Activated T-cell treated with anti-CD3 and anti-CD28 coated beads, Interleukin-2, amount 50 U/mL, for 72 hours (primary cell): ENCODE data around the gene FGD3. TPM values are rescaled to one million over a fixed set of nuclear protein-coding genes. Genes with fewer than 3 reads are reported as not detected.
A peak's percentile ranks its signal among the peaks of the same experiment; 100 is the strongest.

Experiments used
- ATAC-seq, 2 donors: fragments of 150-1000 bp; cut with Tn5 transposase; replicated peaks in 1 of 2; 2 replicates each; pipeline ENCODE4 v1.10.0; 2021; ENCODE audit warnings: moderate library complexity in 2 of 2, mild to moderate bottlenecking in 1 of 2
- DNase-seq, 2 donors: peaks; one replicate each; pipeline ENCODE4 v3.0.0; 2021 to 2022; ENCODE audit warnings: mixed read lengths in 1 of 2
- H3K27ac Mint-ChIP-seq: one replicate; pipeline ENCODE4 v1.8.0; 2022; ENCODE audit warnings: mild to moderate bottlenecking, moderate library complexity, mixed read lengths
- H3K27me3 Mint-ChIP-seq: one replicate; pipeline ENCODE4 v1.8.0; 2022; ENCODE audit warnings: low read depth, mixed read lengths
- H3K36me3 Mint-ChIP-seq, 2 donors: one replicate each; pipeline ENCODE4 v1.8.0; 2022; ENCODE audit warnings: mixed read lengths in 2 of 2, mild to moderate bottlenecking in 1 of 2; ENCODE audit not compliant: insufficient read depth in 2 of 2
- H3K4me1 Mint-ChIP-seq: one replicate; pipeline ENCODE4 v1.8.0; 2022; ENCODE audit warnings: low read depth, mixed read lengths
- H3K4me3 Mint-ChIP-seq, 2 donors: one replicate each; pipeline ENCODE4 v1.8.0; 2022; ENCODE audit warnings: mild to moderate bottlenecking in 2 of 2, mixed read lengths in 2 of 2, moderate library complexity in 2 of 2
- H3K9me3 Mint-ChIP-seq, 2 donors: one replicate each; pipeline ENCODE4 v1.8.0; 2022; ENCODE audit warnings: mixed read lengths in 2 of 2
- total RNA-seq, 2 donors: library from RNA; stranded (reverse); gene quantifications; one replicate each; pipeline ENCODE4 v1.2.3, GENCODE V29; 2022

FGD3 gene
- total RNA-seq, 2 donors from 2014 or later, result 66.2 to 72.9 TPM

GRCh38 chr9:92962846-92963245 lies 15.5 kb downstream of the FGD3 start:
- Mint-ChIP-seq H3K9me3 (peaks cover 1 to 11% of the 10 kb centered on the region in 2 donors), H3K27me3 (no peaks in the 10 kb centered on the region), H3K36me3 (peaks cover 26 to 28% of the 10 kb centered on the region in 2 donors), H3K27ac (no peak overlapping the region), H3K4me1 (peaks cover 54% of the 10 kb centered on the region), H3K4me3 (peak overlapping the region in 1 of 2 donors; percentile 54)
- DNase-seq, result no peak
- no peak for ATAC-seq

GRCh38 chr9:92963831-92964606 lies 16.7 kb downstream of the FGD3 start:
- Mint-ChIP-seq H3K27ac (peak overlapping the region; percentile 91), H3K36me3 (peaks cover 26 to 28% of the 10 kb centered on the region in 2 donors), H3K4me1 (peaks cover 60% of the 10 kb centered on the region)

GRCh38 chr9:92964607-92965060 lies 17.3 kb downstream of the FGD3 start:
- Mint-ChIP-seq H3K27me3 (no peaks in the 10 kb centered on the region), H3K27ac (peak overlapping the region; percentile 91), H3K4me1 (peaks cover 66% of the 10 kb centered on the region), H3K4me3 (peak overlapping the region; percentile 88 to 93), H3K36me3 (peaks cover 26 to 28% of the 10 kb centered on the region in 2 donors), H3K9me3 (peaks cover 1 to 11% of the 10 kb centered on the region in 2 donors)
- ATAC-seq, result peak in 1 of 2 donors; percentile 0
- DNase-seq, result no peak

More at GRCh38 chr9:92963831-92964606, 16.7 kb downstream of the FGD3 start:
- peaks cover 1 to 11% of the 10 kb centered on the region in 2 donors for H3K9me3 Mint-ChIP-seq
- peak; percentile 77 to 79 for DNase-seq
- H3K4me3 Mint-ChIP-seq, result peak overlapping the region; percentile 88 to 93
- H3K27me3 Mint-ChIP-seq, result no peaks in the 10 kb centered on the region
- peak; percentile 68 to 74 for ATAC-seq

- Mint-ChIP-seq H3K4me3 (peak overlapping the region; percentile 88 to 93), H3K36me3 (peaks cover 23 to 26% of the 10 kb centered on the region in 2 donors), H3K4me1 (peaks cover 66% of the 10 kb centered on the region), H3K27ac (peak overlapping the region; percentile 91), H3K9me3 (peaks cover 1 to 8% of the 10 kb centered on the region in 2 donors), H3K27me3 (no peaks in the 10 kb centered on the region)
- DNase-seq, result peak; percentile 58
- peak; percentile 19 to 37 for ATAC-seq
Observed at GRCh38 chr9:92965061-92965758, 17.9 kb downstream of the FGD3 start.

- Mint-ChIP-seq H3K9me3 (peaks cover 1 to 8% of the 10 kb centered on the region in 2 donors), H3K4me3 (peak overlapping the region; percentile 88 to 93), H3K4me1 (peaks cover 73% of the 10 kb centered on the region), H3K27me3 (no peaks in the 10 kb centered on the region), H3K36me3 (peaks cover 22 to 26% of the 10 kb centered on the region in 2 donors), H3K27ac (peak overlapping the region; percentile 91)
- ATAC-seq (no peak), DNase-seq (no peak)
Observed at GRCh38 chr9:92965759-92966517, 18.6 kb downstream of the FGD3 start.

GRCh38 chr9:92966518-92966800 lies 19.1 kb downstream of the FGD3 start:
- peaks cover 77% of the 10 kb centered on the region for H3K4me1 Mint-ChIP-seq
- peak overlapping the region; percentile 88 to 93 for H3K4me3 Mint-ChIP-seq
- no peaks in the 10 kb centered on the region for H3K27me3 Mint-ChIP-seq
- DNase-seq, result no peak
- peaks cover 22 to 24% of the 10 kb centered on the region in 2 donors for H3K36me3 Mint-ChIP-seq
- ATAC-seq, result no peak
- H3K27ac Mint-ChIP-seq, result no peak overlapping the region
- H3K9me3 Mint-ChIP-seq, result peaks cover under 1 to 7% of the 10 kb centered on the region in 2 donors

- peak overlapping the region; percentile 88 to 93 for H3K4me3 Mint-ChIP-seq
- peaks cover 15 to 17% of the 10 kb centered on the region in 2 donors for H3K36me3 Mint-ChIP-seq
- DNase-seq (peak; percentile 43 to 45), ATAC-seq (peak in 1 of 2 donors; percentile 8)
- peaks cover 79% of the 10 kb centered on the region for H3K4me1 Mint-ChIP-seq
- H3K27ac Mint-ChIP-seq, result peak overlapping the region; percentile 95
- H3K9me3 Mint-ChIP-seq, result no peaks in the 10 kb centered on the region
- no peaks in the 10 kb centered on the region for H3K27me3 Mint-ChIP-seq
Observed at GRCh38 chr9:92968081-92968480, 20.8 kb downstream of the FGD3 start.

GRCh38 chr9:92969516-92970466 lies 22.5 kb downstream of the FGD3 start:
- H3K36me3 Mint-ChIP-seq, result peaks cover 10 to 14% of the 10 kb centered on the region in 2 donors
- DNase-seq (no peak), ATAC-seq (no peak)
- no peaks in the 10 kb centered on the region for H3K9me3 Mint-ChIP-seq
- H3K4me1 Mint-ChIP-seq, result peaks cover 89% of the 10 kb centered on the region
- no peaks in the 10 kb centered on the region for H3K27me3 Mint-ChIP-seq
- peak overlapping the region; percentile 88 to 93 for H3K4me3 Mint-ChIP-seq
- H3K27ac Mint-ChIP-seq, result peak overlapping the region; percentile 95

- ATAC-seq (peak in 1 of 2 donors; percentile 34), DNase-seq (no peak)
- peak overlapping the region; percentile 95 for H3K27ac Mint-ChIP-seq
- no peaks in the 10 kb centered on the region for H3K27me3 Mint-ChIP-seq
- peaks cover 91% of the 10 kb centered on the region for H3K4me1 Mint-ChIP-seq
- H3K9me3 Mint-ChIP-seq, result no peaks in the 10 kb centered on the region
- H3K36me3 Mint-ChIP-seq, result peaks cover 5 to 15% of the 10 kb centered on the region in 2 donors
- H3K4me3 Mint-ChIP-seq, result peak overlapping the region; percentile 88 to 93
Observed at GRCh38 chr9:92970467-92970923, 23.2 kb downstream of the FGD3 start.

- Mint-ChIP-seq H3K4me3 (peak overlapping the region; percentile 73 to 93), H3K9me3 (no peaks in the 10 kb centered on the region), H3K27ac (peak overlapping the region; percentile 76), H3K36me3 (peaks cover 3 to 15% of the 10 kb centered on the region in 2 donors), H3K4me1 (peaks cover 93% of the 10 kb centered on the region), H3K27me3 (no peaks in the 10 kb centered on the region)
- DNase-seq (no peak), ATAC-seq (no peak)
Observed at GRCh38 chr9:92971121-92971520, 23.8 kb downstream of the FGD3 start.

GRCh38 chr9:92971776-92972175 lies 24.5 kb downstream of the FGD3 start:
- Mint-ChIP-seq H3K4me3 (peak overlapping the region; percentile 74 to 93), H3K27me3 (no peaks in the 10 kb centered on the region), H3K36me3 (peaks cover 2 to 15% of the 10 kb centered on the region in 2 donors), H3K27ac (peak overlapping the region; percentile 77), H3K9me3 (no peaks in the 10 kb centered on the region), H3K4me1 (peaks cover 92% of the 10 kb centered on the region)
- ATAC-seq (no peak), DNase-seq (no peak)

GRCh38 chr9:92973700-92974099 lies 26.4 kb downstream of the FGD3 start:
- peaks cover 87% of the 10 kb centered on the region for H3K4me1 Mint-ChIP-seq
- no peaks in the 10 kb centered on the region for H3K27me3 Mint-ChIP-seq
- peaks cover 5 to 20% of the 10 kb centered on the region in 2 donors for H3K36me3 Mint-ChIP-seq
- H3K27ac Mint-ChIP-seq, result peak overlapping the region; percentile 89
- peak overlapping the region; percentile 25 to 76 for H3K4me3 Mint-ChIP-seq
- DNase-seq (no peak), ATAC-seq (no peak)
- no peaks in the 10 kb centered on the region for H3K9me3 Mint-ChIP-seq
